ENCODE measurements around the gene NELL1. TPM values are rescaled to one million over a fixed set of nuclear protein-coding genes. Genes with fewer than 3 reads are reported as not detected.

NELL1 gene
- total RNA-seq, 1 experiment from 2014 or later = 0.22 TPM

- no peak overlapping the region for H2BK15ac ChIP-seq (ENCODE audit: low read depth, low read length)
- no peak overlapping the region for H2BK20ac ChIP-seq (ENCODE audit: low read depth, low read length, poor library complexity, severe bottlenecking)
- H4K91ac ChIP-seq (ENCODE audit: insufficient read length, low read depth, low read length) = no peak overlapping the region
- H2BK12ac ChIP-seq (ENCODE audit: insufficient read length, low read depth, low read length) = no peak overlapping the region
- no peaks in the 10 kb centered on the region for H3K27me3 ChIP-seq (ENCODE audit: insufficient read depth, low read length)
- no peaks in the 10 kb centered on the region for H4K20me1 ChIP-seq (ENCODE audit: control insufficient read depth, insufficient read depth, insufficient read length)
- no peaks in the 10 kb centered on the region for H3K23me2 ChIP-seq (ENCODE audit: insufficient read length, low read depth, low read length, poor library complexity, severe bottlenecking)
- no peak overlapping the region for H3K4me3 Mint-ChIP-seq
- no peak overlapping the region for H3K18ac ChIP-seq (ENCODE audit: insufficient read length, low read depth, low read length)
- no peak overlapping the region for H3K14ac ChIP-seq (ENCODE audit: insufficient read depth, low read length)
- H3K27ac Mint-ChIP-seq = peak overlapping the region in 1 of 3 experiments; percentile 59; a peak in 1 of 7 replicates
- no peaks in the 10 kb centered on the region for H3K79me1 ChIP-seq (ENCODE audit: insufficient read depth, low read depth, low read length, poor library complexity, severe bottlenecking)
- no peak overlapping the region for H2AFZ ChIP-seq (ENCODE audit: low read length)
- H3K4ac ChIP-seq (ENCODE audit: low read depth, low read length) = no peak overlapping the region
- no peak overlapping the region for H2AK5ac ChIP-seq (ENCODE audit: insufficient read length, low read length)
- H3K4me1 Mint-ChIP-seq = no peaks in the 10 kb centered on the region
- no peak overlapping the region for H3K23ac ChIP-seq (ENCODE audit: insufficient read length, low read depth, low read length)
- H4K8ac ChIP-seq (replicated peaks; ENCODE audit: insufficient read length, low read depth, low read length) = no peak overlapping the region
- H3K27me3 Mint-ChIP-seq (ENCODE audit: low read depth) = no peaks in the 10 kb centered on the region
- H2BK5ac ChIP-seq (ENCODE audit: insufficient read length, low read length) = no peak overlapping the region
- H3K4me1 ChIP-seq (ENCODE audit: insufficient read depth, low read length) = no peaks in the 10 kb centered on the region
- WGBS (ENCODE audit: extremely low coverage, insufficient read length, low lambda C conversion rate) = no CpG with 5 or more reads among the region's 5 CpGs
- no peak overlapping the region for H3K4me2 ChIP-seq (ENCODE audit: insufficient read depth, insufficient read length, low read length)
- H4K5ac ChIP-seq (ENCODE audit: insufficient read length, low read depth, low read length) = no peak overlapping the region
- DNase-seq = no peak
- no peak for TF ChIP-seq CTCF (conservative IDR thresholded peaks at IDR 0.05)
- no peak overlapping the region for H3K56ac ChIP-seq (ENCODE audit: insufficient read length, low read depth, low read length)
- no peak overlapping the region for H3K27ac ChIP-seq (ENCODE audit: insufficient read length, low read depth, low read length)
- no peaks in the 10 kb centered on the region for H3K36me3 Mint-ChIP-seq (ENCODE audit: insufficient read depth in 1 of 3, low read depth in 3 of 3)
- H3K9me3 Mint-ChIP-seq = no peaks in the 10 kb centered on the region
- no peak overlapping the region for H3K9ac ChIP-seq (ENCODE audit: extremely low read depth, insufficient read length, low read length)
- H2BK120ac ChIP-seq (ENCODE audit: low read depth, low read length, poor library complexity, severe bottlenecking) = no peak overlapping the region
- H3K9me3 ChIP-seq (ENCODE audit: control insufficient read depth, low read depth, low read length) = no peaks in the 10 kb centered on the region
- no peaks in the 10 kb centered on the region for H3K79me2 ChIP-seq (ENCODE audit: insufficient read depth, low read length)
- H3T11ph ChIP-seq (ENCODE audit: low read length) = no peak overlapping the region
Observed at GRCh38 chr11:21371044-21371443, 701.7 kb downstream of the NELL1 start.

Measured in H9 (cell line).